Fibroblast of gingiva (primary cell): ENCODE data around the gene C2CD2.
A peak's percentile ranks its signal among the peaks of the same experiment; 100 is the strongest.

Experiments used
- DNase-seq: peaks from one replicate; pipeline ENCODE4 v3.0.0-alpha.2; 2011; ENCODE audit warnings: low read depth

C2CD2 gene

GRCh38 chr21:41908829-41909228 is 45.0 kb downstream of the C2CD2 start:
- DNase-seq: no peak

- DNase-seq: no peak
Measured at GRCh38 chr21:41907496-41908258, 46.1 kb downstream of the C2CD2 start.

- DNase-seq: no peak
Measured at GRCh38 chr21:41906770-41907169, 47.0 kb downstream of the C2CD2 start.

- no peak for DNase-seq
Measured at GRCh38 chr21:41903559-41904351, 50.1 kb downstream of the C2CD2 start.

- no peak for DNase-seq
Measured at GRCh38 chr21:41902946-41903345, 50.9 kb downstream of the C2CD2 start.

- no peak for DNase-seq
Measured at GRCh38 chr21:41901782-41902181, 52.0 kb downstream of the C2CD2 start.

GRCh38 chr21:41901099-41901498 is 52.7 kb downstream of the C2CD2 start:
- no peak for DNase-seq

GRCh38 chr21:41900401-41900800 is 53.4 kb downstream of the C2CD2 start:
- no peak for DNase-seq

- DNase-seq: no peak
Measured at GRCh38 chr21:41899426-41900202, 54.2 kb downstream of the C2CD2 start.

GRCh38 chr21:41898998-41899397 is 54.8 kb downstream of the C2CD2 start:
- DNase-seq: no peak

GRCh38 chr21:41897700-41898099 is 56.1 kb downstream of the C2CD2 start:
- no peak for DNase-seq

GRCh38 chr21:41897047-41897669 is 56.7 kb downstream of the C2CD2 start:
- DNase-seq: no peak

GRCh38 chr21:41895643-41896493 is 58.0 kb downstream of the C2CD2 start:
- DNase-seq: peak; percentile 46

- peak; percentile 16 for DNase-seq
Measured at GRCh38 chr21:41894922-41895557, 58.8 kb downstream of the C2CD2 start.

- DNase-seq: no peak
Measured at GRCh38 chr21:41894511-41894910, 59.3 kb downstream of the C2CD2 start.

GRCh38 chr21:41892726-41893125 is 61.1 kb downstream of the C2CD2 start:
- no peak for DNase-seq

GRCh38 chr21:41891132-41891531 is 62.7 kb downstream of the C2CD2 start:
- DNase-seq: no peak

GRCh38 chr21:41890355-41890754 is 63.5 kb downstream of the C2CD2 start:
- DNase-seq: no peak

GRCh38 chr21:41888749-41889376 is 65.0 kb downstream of the C2CD2 start:
- no peak for DNase-seq

- no peak for DNase-seq
Measured at GRCh38 chr21:41887667-41888066, 66.2 kb downstream of the C2CD2 start.
